HG02884 (cell line): ENCODE results near the gene CMTM2.
"Not testable (repeated sequence)": the region's sequence is repeated elsewhere in the genome, so short reads cannot be mapped to it uniquely, and the experiment has no call there.

Experiments
- ATAC-seq: cut with Tn5 transposase; IDR thresholded peaks from one replicate; pipeline ENCODE4 v1.9.1; 2021; ENCODE audit warnings: mild to moderate bottlenecking, moderate library complexity; ENCODE audit not compliant: unreplicated experiment

CMTM2 gene

DNA sequence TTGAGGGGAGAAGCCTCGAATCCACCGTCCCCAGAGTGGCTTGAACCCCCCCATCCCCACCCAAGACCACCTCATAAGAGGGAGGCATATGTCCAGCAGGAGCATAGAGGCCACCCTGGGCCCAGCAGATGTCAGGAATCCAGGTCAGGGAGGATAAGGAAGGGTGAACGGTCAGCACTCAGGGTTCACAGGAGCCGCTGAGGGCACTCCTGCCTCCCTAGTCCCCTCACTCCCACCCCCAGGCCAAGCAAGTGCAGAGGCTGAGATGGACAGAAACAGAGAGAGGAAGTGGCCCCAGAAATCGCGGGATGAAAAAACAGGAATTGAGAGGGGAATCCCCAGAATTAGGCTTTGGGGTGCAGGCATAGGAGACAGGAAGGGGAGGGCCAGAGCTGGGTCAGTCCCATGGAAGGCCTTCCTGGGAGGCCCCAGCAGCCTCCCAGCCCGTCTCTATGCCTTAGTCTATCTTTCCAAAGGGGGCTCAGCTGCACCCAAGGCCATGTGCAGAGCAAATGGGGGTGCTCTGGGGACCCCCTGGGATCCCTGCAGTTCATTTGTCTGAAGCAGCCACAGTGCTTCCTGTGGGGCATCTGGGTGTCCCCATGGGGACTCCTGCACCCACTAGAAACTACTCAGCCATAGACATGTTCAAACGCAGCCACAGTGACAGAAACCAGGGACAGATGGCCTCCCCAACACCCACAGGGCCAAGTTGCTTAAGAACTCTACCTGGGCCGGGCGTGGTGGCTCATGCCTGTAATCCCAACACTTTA is 26.9 kb downstream of the CMTM2 start:
- ATAC-seq: peak; percentile 35

DNA sequence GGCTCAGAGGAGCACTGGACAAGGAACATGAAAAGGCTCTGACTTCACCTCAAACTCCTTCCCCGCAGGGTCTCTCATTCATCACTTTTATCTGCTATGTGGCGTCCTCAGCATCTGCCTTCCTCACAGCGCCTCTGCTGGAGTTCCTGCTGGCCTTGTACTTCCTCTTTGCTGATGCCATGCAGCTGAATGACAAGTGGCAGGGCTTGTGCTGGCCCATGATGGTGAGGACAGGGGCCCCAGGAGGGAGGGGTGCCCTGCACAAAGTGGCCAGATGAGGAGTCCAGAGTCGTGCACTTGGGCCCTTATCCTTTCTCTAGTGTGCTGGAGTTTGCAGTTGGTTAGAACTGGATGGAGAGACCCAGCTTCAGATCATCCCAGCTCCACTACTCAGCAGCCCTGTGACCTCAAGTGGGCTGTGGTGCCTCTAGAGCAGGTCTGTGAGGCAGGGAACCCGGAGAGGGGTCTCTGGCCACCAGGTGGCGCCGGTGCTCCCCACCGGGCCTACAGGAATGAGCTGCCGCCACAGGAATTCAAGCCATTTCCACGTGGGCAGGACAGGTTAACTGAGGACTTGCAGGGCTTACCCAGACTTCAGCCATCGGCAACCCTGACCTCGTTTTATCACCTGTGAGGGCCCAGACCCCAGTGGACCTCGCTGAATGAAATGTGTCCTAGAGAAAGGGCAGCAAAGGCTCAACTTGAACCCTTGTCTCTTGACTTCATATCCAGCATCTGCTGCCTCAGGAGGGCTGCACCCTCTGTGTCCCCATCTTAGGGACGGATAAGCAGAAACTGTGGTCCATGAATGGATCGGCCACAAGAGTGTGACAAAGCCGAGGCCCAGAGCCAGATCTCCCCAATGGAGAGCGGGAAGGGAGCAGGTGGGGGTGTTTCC is 29.2 kb downstream of the CMTM2 start:
- no peak for ATAC-seq

DNA sequence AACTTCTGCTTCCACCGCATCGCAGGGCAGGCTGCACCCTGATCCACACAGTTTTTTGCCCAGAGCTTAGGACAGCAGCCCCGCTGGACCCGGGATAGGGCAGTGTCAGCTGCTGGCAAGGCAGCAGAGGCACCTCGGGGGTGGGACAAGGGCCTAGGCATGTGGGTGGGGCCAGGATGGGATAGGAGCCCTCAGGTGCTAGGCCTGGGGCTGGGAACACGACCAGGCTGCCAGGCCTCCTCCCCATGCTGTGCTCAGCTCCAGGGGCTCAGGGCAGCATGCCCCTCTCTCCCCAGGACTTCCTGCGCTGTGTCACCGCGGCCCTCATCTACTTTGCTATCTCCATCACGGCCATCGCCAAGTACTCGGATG is 29.9 kb downstream of the CMTM2 start:
- ATAC-seq: no peak

DNA sequence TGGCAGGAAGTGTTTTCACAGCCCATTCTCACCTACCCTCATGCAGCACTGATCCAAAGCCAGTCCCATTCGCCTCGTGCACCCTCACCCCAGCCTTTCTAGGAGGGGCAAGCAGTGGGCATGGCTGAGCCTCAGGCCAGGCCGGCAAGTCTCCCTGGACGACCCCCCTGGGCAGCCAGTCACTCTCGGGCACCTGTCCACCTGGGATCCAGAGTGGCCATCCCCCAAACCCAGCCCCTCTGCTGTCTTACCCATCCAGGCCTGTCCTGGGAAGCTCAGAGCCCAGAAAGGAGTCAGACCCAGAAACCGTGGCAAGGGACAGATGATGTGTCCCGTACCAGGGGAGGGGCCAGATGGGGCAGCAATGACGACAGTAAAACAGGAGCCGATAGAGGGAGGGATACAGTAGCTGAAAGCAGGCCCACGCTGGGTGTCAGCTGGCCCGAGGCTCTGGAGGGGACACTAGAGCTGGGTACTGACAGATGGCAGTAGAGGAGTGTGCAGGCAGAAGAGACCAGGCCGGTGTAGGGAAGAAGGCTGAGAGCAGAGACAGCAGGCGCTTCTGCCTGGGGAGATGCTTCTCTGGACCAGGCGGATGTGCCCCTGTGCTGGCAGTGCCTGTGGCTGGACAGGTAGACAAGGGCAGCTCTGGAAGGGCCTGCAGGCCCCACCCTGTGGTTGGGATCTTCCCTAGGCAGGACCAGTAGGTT is 31.0 kb downstream of the CMTM2 start:
- no peak for ATAC-seq

DNA sequence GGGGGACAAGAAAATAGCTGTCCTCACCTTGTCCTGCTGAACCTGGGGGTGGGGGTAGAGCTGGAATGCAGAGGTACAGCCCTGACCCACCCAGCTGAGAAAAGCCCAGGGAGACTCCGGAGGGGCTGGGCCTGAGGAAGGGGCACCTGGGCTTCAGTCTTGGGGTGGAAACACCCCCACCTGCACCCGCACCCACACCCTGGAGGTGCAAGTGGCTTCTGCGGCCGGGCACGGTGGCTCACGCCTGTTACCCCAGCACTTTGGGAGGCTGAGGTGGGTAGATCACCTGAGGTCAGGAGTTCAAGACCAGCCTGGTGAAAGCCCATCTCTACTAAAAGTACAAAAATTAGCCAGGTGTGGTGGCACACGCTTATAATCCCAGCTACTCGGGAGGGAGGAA is 32.6 kb downstream of the CMTM2 start:
- ATAC-seq: not testable (repeated sequence)

DNA sequence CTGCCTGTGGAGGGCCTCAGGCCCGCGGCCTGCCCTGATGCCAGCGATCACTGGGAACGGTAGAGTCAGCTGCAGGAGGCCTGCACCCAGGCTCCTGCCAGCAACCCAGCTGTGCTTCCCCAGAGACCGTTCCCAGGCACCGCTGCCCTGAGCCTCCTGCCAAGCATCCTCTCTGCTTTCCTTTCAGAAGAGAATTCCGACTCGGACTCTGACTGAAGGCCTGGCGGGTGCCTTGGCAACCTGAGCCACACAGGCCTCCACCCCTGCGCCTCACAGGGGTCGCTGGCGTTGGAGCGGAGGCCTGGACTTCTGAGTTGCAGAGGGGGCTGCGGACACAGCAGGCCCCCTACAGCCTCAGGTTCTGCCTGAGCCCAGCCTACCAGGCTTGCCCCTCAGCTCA is 33.2 kb downstream of the CMTM2 start:
- ATAC-seq: no peak

DNA sequence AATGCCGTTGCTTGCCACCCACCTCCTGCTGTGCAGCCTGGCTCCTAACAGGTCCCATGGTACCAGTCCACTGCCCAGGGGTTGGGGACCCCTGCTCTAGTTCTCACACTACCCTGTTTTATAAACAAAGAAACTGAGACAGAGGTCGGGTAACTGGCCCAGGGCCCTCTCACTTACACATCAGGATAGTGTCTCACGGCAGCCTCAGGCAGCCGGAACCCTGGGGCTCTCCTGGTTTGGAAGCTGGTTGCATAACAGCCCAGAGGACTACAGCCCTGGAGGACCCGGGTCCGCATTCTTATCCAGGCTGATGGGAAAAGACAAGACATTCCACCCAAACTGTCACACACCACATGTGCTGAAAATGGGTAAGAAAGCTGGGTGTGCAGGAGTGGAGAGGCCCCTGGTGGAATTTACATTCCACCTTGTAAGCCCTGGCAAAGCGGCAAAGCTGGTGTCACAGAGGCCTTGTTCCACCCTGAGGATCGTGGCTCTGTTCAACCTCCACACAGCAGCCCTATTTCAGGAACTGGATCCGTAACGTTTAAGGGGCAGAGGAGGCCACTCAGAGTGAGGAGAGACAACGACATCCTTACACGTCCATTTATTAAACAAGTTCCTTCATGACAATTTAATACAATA is 35.0 kb downstream of the CMTM2 start:
- ATAC-seq: no peak

DNA sequence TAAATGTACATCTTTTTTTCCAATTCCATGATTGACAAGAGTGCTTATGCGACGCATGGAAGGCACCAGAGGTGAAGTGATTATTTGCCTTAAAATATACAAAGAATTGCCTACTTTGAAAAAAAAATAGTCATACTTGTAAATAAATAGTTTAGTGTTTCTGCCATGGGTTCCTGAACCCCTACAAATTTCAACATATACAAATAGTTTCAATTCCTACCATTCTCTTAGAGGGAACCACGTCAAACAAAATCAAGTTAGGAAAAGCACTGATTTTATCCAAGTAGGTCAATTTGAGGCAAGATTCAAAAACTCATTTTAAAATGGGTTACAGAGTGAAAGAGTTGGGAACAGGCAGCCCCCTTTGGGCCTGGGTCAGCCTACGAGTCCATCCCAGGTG is 36.9 kb downstream of the CMTM2 start:
- ATAC-seq: no peak

DNA sequence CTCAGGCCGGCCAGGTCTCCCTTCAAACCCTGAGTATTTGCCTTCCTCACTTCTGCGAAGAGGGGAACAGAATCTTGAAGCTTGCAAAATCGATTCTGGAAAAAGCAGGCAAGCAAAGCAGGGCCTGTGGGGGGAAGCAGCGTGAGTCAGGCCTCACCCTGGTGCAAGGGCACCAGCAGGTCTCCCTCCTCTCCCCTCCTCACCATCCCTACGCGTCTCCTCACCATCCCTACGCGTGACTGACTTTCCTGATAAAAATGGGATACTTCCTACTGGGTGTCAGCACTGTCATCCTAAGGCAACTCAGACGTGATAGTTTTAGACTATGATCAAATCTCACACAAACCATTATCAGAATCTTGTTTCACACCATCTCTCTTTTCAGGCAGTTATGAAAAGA is 37.3 kb downstream of the CMTM2 start:
- ATAC-seq: no peak

DNA sequence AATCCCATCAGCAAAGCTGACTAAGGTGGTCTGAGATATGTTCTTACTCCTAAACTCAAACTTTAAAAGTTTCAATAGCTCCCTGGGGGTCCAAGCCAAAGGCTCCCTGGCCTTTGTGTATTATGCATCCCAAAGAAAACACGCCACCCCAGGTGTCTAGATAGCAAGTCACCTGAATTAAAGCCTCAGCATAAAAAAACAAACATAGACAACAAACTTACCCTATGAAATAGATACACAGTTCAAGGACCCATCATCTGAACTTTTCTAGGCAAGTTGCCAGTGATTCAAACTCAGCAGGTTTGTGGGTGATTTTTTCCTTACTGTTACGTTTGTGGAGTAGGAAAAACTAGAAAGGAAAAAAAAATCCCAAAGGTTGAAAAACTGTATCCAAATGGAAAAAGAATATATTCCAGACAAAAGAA is 37.8 kb downstream of the CMTM2 start:
- no peak for ATAC-seq

DNA sequence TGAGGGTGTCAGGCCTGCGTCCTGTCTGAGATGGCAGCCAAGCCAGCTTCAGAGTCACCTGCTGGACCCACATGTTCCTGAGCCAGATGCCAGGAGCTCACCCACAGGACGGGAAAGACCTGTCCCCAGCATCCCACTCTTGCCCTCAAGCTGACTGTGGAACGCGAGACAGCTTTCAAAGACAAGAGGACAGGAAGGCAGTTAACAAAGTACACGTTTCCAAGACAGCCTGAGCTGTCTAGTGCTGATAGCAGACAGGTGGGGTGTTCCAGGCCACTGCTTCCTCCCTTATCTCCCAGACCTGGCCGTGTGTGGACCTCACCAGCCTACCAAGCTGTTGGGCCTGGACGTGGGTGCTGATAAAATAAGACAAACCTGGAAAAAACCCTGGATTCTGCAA is 38.5 kb downstream of the CMTM2 start:
- ATAC-seq: no peak

DNA sequence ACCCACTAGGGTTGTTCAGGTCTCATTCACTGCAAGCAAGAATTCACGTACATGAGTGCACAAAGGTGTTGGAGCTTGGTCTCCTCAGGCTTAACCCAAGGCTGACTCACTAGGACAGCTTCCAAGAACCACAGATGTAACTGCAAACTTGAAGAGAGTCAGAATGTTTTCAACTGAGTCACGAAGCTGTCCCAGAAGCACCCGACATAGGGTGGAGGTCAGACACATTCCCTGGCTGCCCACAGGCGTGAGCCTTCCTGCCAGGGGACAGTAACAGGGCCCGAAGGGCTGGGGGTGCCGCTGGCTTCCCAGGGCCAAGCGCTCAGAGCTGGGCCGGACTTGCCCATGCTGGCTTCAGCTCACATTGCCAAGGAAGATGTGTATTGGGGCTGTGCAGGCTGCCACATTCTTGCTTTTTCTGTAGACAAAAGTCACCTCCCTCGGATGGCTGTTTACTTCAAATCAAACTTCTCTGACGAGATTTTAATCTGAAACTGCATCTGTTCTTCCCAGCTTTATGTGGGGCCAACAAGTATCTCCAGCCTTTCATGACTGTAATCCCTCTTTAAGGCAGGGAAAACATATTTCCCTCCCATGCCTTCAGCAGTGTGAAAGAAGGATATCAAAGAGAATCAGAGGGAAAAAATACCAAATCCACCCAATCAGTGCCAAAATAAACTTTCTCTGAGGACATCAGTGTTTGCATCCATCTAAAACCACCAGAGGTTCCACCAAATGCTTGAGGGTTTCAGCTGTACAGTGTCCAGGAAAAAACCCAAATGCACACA is 39.5 kb downstream of the CMTM2 start:
- no peak for ATAC-seq

DNA sequence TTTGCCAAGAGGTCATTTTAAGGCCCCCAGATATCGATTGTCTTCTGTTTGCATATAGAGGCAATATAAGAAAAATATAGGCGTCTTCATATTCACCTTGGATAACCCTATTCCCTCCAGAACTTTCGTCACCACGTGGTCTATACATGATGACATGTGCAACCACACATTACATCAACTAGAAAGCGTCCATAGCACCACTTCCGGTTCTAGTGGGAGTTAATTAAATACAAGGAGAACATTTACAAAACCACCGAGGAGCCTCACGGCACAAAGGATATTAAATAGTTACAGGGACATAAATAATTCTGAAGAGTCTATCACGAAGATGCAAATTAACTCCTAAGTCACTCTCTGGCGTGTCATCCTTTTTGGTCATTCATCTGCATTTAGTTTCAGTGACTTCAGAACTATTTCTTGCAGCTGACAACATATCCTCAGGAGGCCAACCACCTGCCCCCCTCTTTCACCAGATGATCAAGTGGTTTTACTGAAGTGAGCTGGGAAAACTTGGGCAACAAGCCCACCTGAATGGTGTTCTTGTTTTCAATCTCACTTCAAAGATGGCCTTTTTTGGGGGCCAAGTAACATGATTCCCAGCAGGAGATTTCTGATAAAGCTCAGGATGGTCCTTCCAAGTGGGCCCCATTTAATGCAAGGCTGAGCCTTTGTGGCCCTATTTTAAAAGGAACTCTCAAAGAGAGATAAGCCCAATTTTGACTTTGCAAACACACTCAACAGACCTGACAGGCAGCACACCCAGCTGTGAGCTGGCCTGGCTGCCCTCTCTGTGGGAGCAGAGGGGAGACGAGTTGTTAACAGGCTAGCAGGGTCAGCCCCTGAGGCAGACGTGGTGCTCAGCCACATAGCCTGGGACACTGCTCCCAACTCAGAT is 40.5 kb downstream of the CMTM2 start:
- no peak for ATAC-seq

DNA sequence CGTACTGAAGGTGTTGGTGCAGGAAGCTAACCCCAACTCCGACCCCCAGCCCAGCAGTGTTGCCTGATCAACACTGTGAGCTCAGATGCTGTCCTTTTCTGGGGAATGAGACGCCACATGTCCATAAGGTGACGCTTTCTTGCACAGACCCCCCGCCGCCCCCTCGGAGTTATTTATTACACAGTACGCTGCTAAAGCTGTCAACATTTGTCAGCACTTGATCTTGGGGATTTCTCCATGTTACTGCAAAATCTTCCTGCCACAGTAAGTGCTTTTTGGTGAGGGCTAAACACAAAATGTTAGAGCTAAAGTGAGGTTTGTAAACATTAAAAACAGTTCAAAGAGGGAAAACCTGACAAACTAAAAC is 41.1 kb downstream of the CMTM2 start:
- ATAC-seq: no peak

DNA sequence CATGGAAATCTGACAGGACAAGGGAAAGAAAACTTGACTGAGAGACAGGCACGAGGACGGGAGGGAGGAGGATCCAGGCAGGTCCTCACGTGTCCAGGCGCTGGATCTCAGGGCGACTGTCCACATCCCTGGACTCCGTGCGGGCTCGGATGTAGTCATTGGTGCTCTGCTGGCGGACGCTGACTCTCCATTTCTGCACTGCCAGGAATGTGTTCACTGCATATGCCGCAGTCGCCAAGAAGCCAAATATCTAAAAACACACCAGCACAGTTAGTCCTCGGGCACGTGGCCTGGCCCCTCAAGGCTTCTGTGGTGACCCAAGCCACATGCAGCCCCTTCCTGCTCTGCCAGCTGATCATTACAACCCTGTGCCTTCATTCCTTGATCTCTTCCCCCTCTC is 42.7 kb downstream of the CMTM2 start:
- no peak for ATAC-seq

DNA sequence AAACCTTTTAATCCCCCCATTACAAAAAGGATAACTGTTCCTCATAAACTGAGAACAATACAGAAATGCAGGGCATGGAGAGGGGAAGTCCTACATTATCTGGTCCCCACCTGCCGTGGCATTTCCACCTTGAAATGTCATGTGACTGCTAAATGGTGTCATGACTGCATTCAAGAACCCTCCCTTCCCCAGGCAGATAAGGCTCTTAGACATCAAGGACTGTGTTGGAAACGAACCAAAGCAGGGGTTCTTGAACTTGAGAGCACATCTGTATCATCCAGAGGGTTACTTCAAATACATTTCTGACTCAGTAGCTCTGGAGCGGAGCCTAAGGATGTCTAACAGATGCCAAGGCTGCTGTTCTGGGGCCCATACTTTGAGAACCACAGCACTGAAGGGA is 43.6 kb downstream of the CMTM2 start:
- no peak for ATAC-seq

DNA sequence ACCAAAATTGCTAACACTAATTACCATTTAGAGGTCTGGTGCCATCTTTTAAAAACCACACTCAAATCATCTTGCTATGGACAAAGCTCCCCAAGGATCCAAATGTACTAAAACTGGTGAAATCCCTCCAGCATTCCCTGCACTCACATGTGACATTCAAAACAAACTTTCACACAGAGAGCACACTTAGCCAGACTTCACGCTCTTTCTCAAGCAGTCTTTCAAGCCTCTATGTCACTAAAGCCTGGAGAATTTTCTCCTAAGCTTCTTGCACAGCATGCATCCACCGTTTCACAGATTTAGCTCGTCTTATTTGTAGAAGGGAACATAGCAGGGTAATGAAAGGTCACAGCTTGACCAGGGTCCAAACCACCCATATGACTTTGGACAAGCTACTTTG is 44.5 kb downstream of the CMTM2 start:
- ATAC-seq: no peak

DNA sequence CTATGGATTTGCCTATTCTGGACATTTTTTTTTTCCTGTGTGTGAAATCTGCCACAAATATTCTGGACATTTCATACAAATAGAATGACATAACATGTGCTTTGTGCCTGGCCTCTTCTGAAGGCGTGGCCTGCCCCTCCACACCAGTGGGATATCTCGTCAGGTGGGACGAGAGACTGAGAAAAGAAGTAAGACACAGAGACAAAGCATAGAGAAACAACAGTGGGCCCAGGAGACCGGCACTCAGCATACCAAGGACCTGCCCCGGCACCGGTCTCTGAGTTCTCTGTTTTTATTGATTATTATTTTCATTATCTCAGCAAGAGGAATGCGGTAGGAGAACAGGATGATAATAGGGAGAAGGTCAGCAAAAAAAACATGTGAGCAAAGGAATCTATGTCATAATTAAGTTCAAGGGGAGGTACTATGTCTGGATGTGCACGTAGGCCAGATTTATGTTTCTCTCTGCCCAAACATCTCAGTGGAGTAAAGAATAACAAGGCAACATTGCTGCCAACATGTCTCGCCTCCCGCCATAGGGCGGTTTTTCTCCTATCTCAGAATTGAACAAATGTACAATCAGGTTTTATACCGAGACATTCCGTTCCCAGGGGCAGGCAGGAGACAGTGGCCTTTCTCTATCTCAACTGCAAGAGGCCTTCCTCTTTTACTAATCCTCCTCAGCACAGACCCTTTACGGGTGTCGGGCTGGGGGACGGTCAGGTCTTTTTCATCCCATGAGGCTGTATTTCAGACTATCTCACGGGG is 48.5 kb downstream of the CMTM2 start:
- not testable (repeated sequence) for ATAC-seq

DNA sequence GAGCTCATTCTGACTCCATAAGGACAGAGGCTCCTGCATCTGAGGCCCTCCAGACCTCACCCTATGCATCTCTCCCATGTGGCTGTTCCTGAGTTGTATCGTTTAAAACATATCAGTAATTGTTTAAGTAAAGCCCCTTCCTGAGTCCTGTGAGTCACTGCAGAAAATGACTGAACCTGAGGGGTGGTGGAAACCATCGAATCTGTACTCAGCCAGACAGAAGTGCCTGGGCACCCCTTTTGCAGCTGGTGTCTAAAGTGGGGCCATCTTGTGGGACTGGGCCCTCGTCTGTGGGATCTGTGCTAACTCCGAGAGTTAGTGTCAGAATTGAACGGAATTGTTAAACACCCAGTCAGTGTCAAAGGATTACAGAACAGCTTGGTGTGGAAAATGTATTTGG is 50.6 kb downstream of the CMTM2 start:
- no peak for ATAC-seq
